ENCODE data around the gene INPP4B. TPM values are rescaled to one million over a fixed set of nuclear protein-coding genes. Genes with fewer than 3 reads are reported as not detected.

The INPP4B gene
- polyA plus RNA-seq, 1 experiment: 5.1 TPM

DNA sequence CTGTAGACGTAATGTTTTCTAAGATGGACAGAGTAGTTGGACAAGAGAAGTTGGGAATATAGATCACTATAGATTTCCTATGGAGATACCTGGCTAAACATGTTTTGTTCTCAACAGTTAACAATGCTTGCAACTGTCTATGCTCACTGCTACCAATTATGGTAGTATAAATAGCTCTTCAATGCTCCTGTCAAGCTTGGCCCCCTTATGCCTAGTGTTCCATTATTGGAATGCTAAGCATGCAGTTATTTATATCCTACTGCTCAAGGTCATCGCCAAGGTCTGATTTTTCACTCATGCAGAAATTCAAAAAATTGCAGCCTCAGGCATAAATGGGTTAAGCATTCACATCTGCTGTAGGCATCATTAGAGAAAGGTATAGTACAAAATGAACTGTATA, 690.8 kb downstream of the INPP4B start:
- POLR2A ChIA-PET: no interaction called here
- Histone ChIP-seq H3K27me3 (ENCODE audit: control insufficient read depth, insufficient read depth, low read length) (no peaks in the 10 kb centered on the region), H3K27ac (ENCODE audit: low read depth, low read length) (no peak overlapping the region), H3K4me3 (ENCODE audit: low read depth, low read length) (no peak overlapping the region), H3K9me3 (ENCODE audit: control insufficient read depth, insufficient read depth, low read length) (no peaks in the 10 kb centered on the region)
- TF ChIP-seq, protein P1, sequence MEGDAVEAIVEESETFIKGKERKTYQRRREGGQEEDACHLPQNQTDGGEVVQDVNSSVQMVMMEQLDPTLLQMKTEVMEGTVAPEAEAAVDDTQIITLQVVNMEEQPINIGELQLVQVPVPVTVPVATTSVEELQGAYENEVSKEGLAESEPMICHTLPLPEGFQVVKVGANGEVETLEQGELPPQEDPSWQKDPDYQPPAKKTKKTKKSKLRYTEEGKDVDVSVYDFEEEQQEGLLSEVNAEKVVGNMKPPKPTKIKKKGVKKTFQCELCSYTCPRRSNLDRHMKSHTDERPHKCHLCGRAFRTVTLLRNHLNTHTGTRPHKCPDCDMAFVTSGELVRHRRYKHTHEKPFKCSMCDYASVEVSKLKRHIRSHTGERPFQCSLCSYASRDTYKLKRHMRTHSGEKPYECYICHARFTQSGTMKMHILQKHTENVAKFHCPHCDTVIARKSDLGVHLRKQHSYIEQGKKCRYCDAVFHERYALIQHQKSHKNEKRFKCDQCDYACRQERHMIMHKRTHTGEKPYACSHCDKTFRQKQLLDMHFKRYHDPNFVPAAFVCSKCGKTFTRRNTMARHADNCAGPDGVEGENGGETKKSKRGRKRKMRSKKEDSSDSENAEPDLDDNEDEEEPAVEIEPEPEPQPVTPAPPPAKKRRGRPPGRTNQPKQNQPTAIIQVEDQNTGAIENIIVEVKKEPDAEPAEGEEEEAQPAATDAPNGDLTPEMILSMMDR (IDR thresholded peaks at IDR 0.05; ENCODE audit: low read depth, low read length): no peak
- CTCF ChIA-PET: no interaction called here
- DNase-seq (ENCODE audit: low read depth, low spot score): no peak

GRCh38 chr4:142150483-142150882, 695.6 kb downstream of the INPP4B start:
- H3K9me3 ChIP-seq (ENCODE audit: control insufficient read depth, insufficient read depth, low read length): no peaks in the 10 kb centered on the region
- CTCF ChIA-PET: no interaction called here
- TF ChIP-seq, protein P1 (IDR thresholded peaks at IDR 0.05; ENCODE audit: low read depth, low read length): no peak
- H3K27me3 ChIP-seq (ENCODE audit: control insufficient read depth, insufficient read depth, low read length): no peaks in the 10 kb centered on the region
- H3K4me3 ChIP-seq (ENCODE audit: low read depth, low read length): no peak overlapping the region
- POLR2A ChIA-PET: no interaction called here
- DNase-seq (ENCODE audit: low read depth, low spot score): no peak
- no peak overlapping the region for H3K27ac ChIP-seq (ENCODE audit: low read depth, low read length)

DNA sequence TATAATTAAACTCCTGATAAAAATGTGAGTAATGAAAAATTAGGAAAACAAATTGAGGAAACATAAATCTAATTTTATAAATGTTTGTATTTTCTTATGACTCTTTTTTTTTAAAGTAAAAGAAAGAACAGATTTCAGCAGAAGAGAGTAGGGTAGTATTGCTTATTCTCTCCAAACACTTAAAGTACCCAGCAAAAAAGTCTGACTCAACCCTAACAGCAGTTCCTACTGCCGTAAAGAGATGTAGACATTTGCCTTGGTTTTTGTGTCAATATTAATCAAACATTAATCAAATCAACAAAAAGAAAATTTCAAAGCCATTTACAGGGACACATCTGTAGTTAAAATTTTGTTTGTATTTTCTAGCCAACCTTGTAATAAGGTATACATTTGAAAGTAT, 701.3 kb downstream of the INPP4B start:
- Histone ChIP-seq H3K4me3 (ENCODE audit: low read depth, low read length) (no peak overlapping the region), H3K27me3 (ENCODE audit: control insufficient read depth, insufficient read depth, low read length) (no peaks in the 10 kb centered on the region), H3K27ac (ENCODE audit: low read depth, low read length) (no peak overlapping the region), H3K9me3 (ENCODE audit: control insufficient read depth, insufficient read depth, low read length) (no peaks in the 10 kb centered on the region)
- TF ChIP-seq, protein P1 (IDR thresholded peaks at IDR 0.05; ENCODE audit: low read depth, low read length): no peak
- DNase-seq (ENCODE audit: low read depth, low spot score): no peak
- POLR2A ChIA-PET: no interaction called here
- CTCF ChIA-PET: no interaction called here

- TF ChIP-seq, protein P1 (IDR thresholded peaks at IDR 0.05; ENCODE audit: low read depth, low read length): no peak
- Histone ChIP-seq H3K4me3 (ENCODE audit: low read depth, low read length) (no peak overlapping the region), H3K27me3 (ENCODE audit: control insufficient read depth, insufficient read depth, low read length) (no peaks in the 10 kb centered on the region), H3K9me3 (ENCODE audit: control insufficient read depth, insufficient read depth, low read length) (no peaks in the 10 kb centered on the region), H3K27ac (ENCODE audit: low read depth, low read length) (no peak overlapping the region)
- CTCF ChIA-PET: no interaction called here
- no peak for DNase-seq (ENCODE audit: low read depth, low spot score)
- POLR2A ChIA-PET: no interaction called here
Measured at GRCh38 chr4:142142366-142143054, 703.6 kb downstream of the INPP4B start.

DNA sequence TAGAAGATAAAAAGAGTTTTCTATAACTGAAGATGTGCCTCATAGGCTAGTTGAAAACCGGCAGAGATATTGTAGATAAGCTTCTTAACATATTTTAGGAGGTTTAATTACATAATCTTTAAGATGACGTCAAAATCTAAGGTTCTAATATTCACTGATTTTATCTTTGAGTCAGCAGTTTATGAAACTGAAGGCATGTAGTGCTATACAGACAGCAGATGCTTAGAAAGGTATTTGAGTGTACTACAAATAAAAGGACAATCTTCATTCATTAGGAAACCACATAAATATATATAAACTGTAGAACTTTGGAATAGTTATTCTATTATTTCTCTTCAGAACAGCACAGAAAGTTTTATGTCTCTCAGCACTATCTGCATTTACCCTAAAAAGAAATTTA, 704.9 kb downstream of the INPP4B start:
- no peaks in the 10 kb centered on the region for H3K27me3 ChIP-seq (ENCODE audit: control insufficient read depth, insufficient read depth, low read length)
- no peak for DNase-seq (ENCODE audit: low read depth, low spot score)
- POLR2A ChIA-PET: no interaction called here
- no peaks in the 10 kb centered on the region for H3K9me3 ChIP-seq (ENCODE audit: control insufficient read depth, insufficient read depth, low read length)
- H3K4me3 ChIP-seq (ENCODE audit: low read depth, low read length): no peak overlapping the region
- TF ChIP-seq, protein P1 (IDR thresholded peaks at IDR 0.05; ENCODE audit: low read depth, low read length): no peak
- CTCF ChIA-PET: no interaction called here
- H3K27ac ChIP-seq (ENCODE audit: low read depth, low read length): no peak overlapping the region

Data from AG04450 (cell line).